Trophoblast cell (in vitro differentiated cells and primary cell): ENCODE results near the gene SOX6.

Experiments used
- DNase-seq, 2 donors: peaks; one replicate each; pipeline ENCODE4 v3.0.0-alpha.2; 2016
- H2AFZ ChIP-seq: 2 replicates; pipeline ENCODE4 v1.6.1; 2013; ENCODE audit warnings: low read length, moderate library complexity, mild to moderate bottlenecking; ENCODE audit not compliant: insufficient read depth, poor library complexity
- H2AK5ac ChIP-seq: 2 replicates; pipeline ENCODE4 v1.6.1; 2013; ENCODE audit warnings: mild to moderate bottlenecking, low read length
- H2BK120ac ChIP-seq: 2 replicates; pipeline ENCODE4 v1.6.1; 2013; ENCODE audit warnings: low read length, mild to moderate bottlenecking, moderate library complexity; ENCODE audit not compliant: insufficient read depth, poor library complexity
- H2BK12ac ChIP-seq: 2 replicates; pipeline ENCODE4 v1.6.1; 2013; ENCODE audit warnings: mild to moderate bottlenecking, low read length, moderate library complexity
- H2BK5ac ChIP-seq: 2 replicates; pipeline ENCODE4 v1.6.1; 2013; ENCODE audit warnings: low read length, low read depth, moderate library complexity, mild to moderate bottlenecking; ENCODE audit not compliant: poor library complexity
- H3K14ac ChIP-seq: 2 replicates; pipeline ENCODE4 v1.6.1; 2013; ENCODE audit warnings: mild to moderate bottlenecking, low read length
- H3K18ac ChIP-seq: 2 replicates; pipeline ENCODE4 v1.6.1; 2013; ENCODE audit warnings: mild to moderate bottlenecking, low read length
- H3K23ac ChIP-seq: 2 replicates; pipeline ENCODE4 v1.6.1; 2013; ENCODE audit warnings: low read length
- H3K27ac ChIP-seq: 2 replicates; pipeline ENCODE4 v1.5.1; 2013; ENCODE audit warnings: low read depth, mild to moderate bottlenecking, inconsistent platforms, low read length, moderate library complexity
- H3K27me3 ChIP-seq: 2 replicates; pipeline ENCODE4 v1.6.1; 2013; ENCODE audit warnings: inconsistent platforms, mild to moderate bottlenecking, low read length, moderate library complexity; ENCODE audit not compliant: insufficient read depth
- H3K36me3 ChIP-seq, 2 experiments: 1 replicate in 1 of 2; 2 replicates in 1 of 2; pipeline ENCODE4 v1.6.1; 2013; ENCODE audit warnings: low read length in 2 of 2, mild to moderate bottlenecking in 2 of 2, moderate library complexity in 1 of 2; ENCODE audit not compliant: insufficient read depth in 2 of 2, control insufficient read depth in 1 of 2
- H3K4ac ChIP-seq: 2 replicates; pipeline ENCODE4 v1.6.1; 2013; ENCODE audit warnings: low read depth, mild to moderate bottlenecking, low read length, moderate library complexity
- H3K4me1 ChIP-seq, 2 experiments: 1 replicate in 1 of 2; 2 replicates in 1 of 2; pipeline ENCODE4 v1.6.1; 2013; ENCODE audit warnings: low read length in 2 of 2, mild to moderate bottlenecking in 2 of 2, moderate library complexity in 1 of 2; ENCODE audit not compliant: insufficient read depth in 2 of 2, control insufficient read depth in 1 of 2
- H3K4me2 ChIP-seq: 2 replicates; pipeline ENCODE4 v1.6.1; 2013; ENCODE audit warnings: inconsistent platforms, mild to moderate bottlenecking, low read length, moderate library complexity
- H3K4me3 ChIP-seq: 2 replicates; pipeline ENCODE4 v1.5.1; 2013; ENCODE audit warnings: mild to moderate bottlenecking, low read depth, low read length, inconsistent platforms
- H3K79me1 ChIP-seq: one replicate; pipeline ENCODE4 v1.6.1; 2013; ENCODE audit warnings: low read length
- H3K79me2 ChIP-seq: 2 replicates; pipeline ENCODE4 v1.6.1; 2013; ENCODE audit warnings: low read length, mild to moderate bottlenecking; ENCODE audit not compliant: control insufficient read depth, insufficient read depth, poor library complexity
- H3K9ac ChIP-seq: 2 replicates; pipeline ENCODE4 v1.6.1; 2013; ENCODE audit warnings: mild to moderate bottlenecking, low read length
- H3K9me3 ChIP-seq: 2 replicates; pipeline ENCODE4 v1.6.1; 2013; ENCODE audit warnings: low read depth, mild to moderate bottlenecking, control low read depth, inconsistent platforms, low read length; ENCODE audit not compliant: insufficient read depth
- H4K12ac ChIP-seq: 2 replicates; pipeline ENCODE4 v1.6.1; 2013; ENCODE audit warnings: low read depth, mild to moderate bottlenecking, low read length, moderate library complexity
- H4K8ac ChIP-seq: 2 replicates; pipeline ENCODE4 v1.6.1; 2013; ENCODE audit warnings: low read depth, mild to moderate bottlenecking, low read length, moderate library complexity
- H4K91ac ChIP-seq: one replicate; pipeline ENCODE4 v1.6.1; 2013; ENCODE audit warnings: low read depth, mild to moderate bottlenecking, low read length, moderate library complexity
- WGBS: extraction: QIAGEN DNeasy Blood & Tissue Kit; methylation state at CpG from one replicate; pipeline ENCODE4 v1.1.7; 2013; ENCODE audit warnings: missing lambda C conversion rate; ENCODE audit not compliant: insufficient read length, insufficient coverage; ENCODE audit errors: extremely low coverage; 5-methylcytosine and 5-hydroxymethylcytosine counted together

SOX6 gene

GRCh38 chr11:16352707-16353106 is 3.6 kb downstream of the SOX6 start:
- Histone ChIP-seq H3K36me3 (no peaks in the 10 kb centered on the region), H4K12ac (no peak overlapping the region), H3K27me3 (no peaks in the 10 kb centered on the region), H2AK5ac (no peak overlapping the region), H3K27ac (no peak overlapping the region), H4K8ac (no peak overlapping the region), H2BK120ac (no peak overlapping the region), H2BK12ac (no peak overlapping the region), H3K18ac (no peak overlapping the region), H4K91ac (no peak overlapping the region), H3K79me2 (no peaks in the 10 kb centered on the region), H3K4me2 (no peak overlapping the region), H3K14ac (no peak overlapping the region), H3K4ac (no peak overlapping the region), H2AFZ (no peak overlapping the region), H3K4me1 (peaks cover 0 to 2% of the 10 kb centered on the region in 2 experiments), H3K9me3 (no peaks in the 10 kb centered on the region), H3K4me3 (no peak overlapping the region), H3K9ac (no peak overlapping the region), H2BK5ac (no peak overlapping the region), H3K79me1 (no peaks in the 10 kb centered on the region), H3K23ac (no peak overlapping the region)
- no peak for DNase-seq

- WGBS: no CpG with 5 or more reads among the region's 5 CpGs
Measured at GRCh38 chr11:16350125-16350524, 6.2 kb downstream of the SOX6 start.

DNA sequence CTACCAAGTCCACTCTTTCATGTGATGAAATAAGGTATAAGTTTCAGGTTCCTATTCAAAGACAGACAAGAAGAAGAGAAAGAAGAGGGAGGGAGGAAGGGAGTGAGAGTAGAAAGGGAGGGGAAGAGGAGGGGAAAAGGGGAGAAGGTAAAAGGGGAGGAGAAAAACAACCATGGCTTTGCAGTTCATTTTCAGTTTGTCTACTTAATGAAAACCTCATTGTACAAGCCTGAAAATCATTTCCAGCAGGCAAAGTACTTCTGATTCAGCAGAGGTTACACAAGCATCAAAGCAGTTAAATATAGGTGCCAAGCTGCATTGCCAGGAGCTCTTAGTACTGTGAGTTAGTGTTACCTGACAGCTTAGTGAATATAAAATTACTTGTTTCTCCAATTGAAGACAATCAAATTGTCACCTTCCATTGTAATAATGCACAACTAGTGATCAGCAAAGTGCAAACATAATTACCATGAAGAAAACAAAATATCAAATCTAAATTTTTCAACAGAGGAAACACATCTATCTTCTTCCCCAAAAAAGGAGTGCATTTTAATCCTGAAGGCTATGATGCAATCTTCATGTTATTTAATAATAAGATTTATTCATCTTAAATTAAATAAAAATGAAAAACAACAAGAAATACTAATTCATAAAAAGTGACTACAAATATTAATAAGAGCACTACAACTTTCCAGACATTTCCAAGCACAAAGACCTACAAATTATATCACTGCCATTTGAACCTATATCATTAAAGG is 8.2 kb downstream of the SOX6 start:
- Histone ChIP-seq H3K4me1 (no peaks in the 10 kb centered on the region), H4K12ac (no peak overlapping the region), H3K79me2 (no peaks in the 10 kb centered on the region)

More at GRCh38 chr11:16350125-16350524, 6.2 kb downstream of the SOX6 start:
- no peaks in the 10 kb centered on the region for H3K79me2 ChIP-seq
- no peak overlapping the region for H3K23ac ChIP-seq
- H2BK120ac ChIP-seq: no peak overlapping the region
- no peak overlapping the region for H2AFZ ChIP-seq
- no peaks in the 10 kb centered on the region for H3K36me3 ChIP-seq
- DNase-seq: no peak
- no peak overlapping the region for H3K14ac ChIP-seq
- H3K4me2 ChIP-seq: no peak overlapping the region
- no peak overlapping the region for H3K9ac ChIP-seq
- no peak overlapping the region for H3K27ac ChIP-seq
- no peak overlapping the region for H3K18ac ChIP-seq
- H3K4me1 ChIP-seq: no peaks in the 10 kb centered on the region
- H3K79me1 ChIP-seq: no peaks in the 10 kb centered on the region
- no peaks in the 10 kb centered on the region for H3K27me3 ChIP-seq
- H4K8ac ChIP-seq: no peak overlapping the region
- no peak overlapping the region for H2AK5ac ChIP-seq
- no peak overlapping the region for H3K4me3 ChIP-seq
- H3K9me3 ChIP-seq: no peaks in the 10 kb centered on the region
- H3K4ac ChIP-seq: no peak overlapping the region
- no peak overlapping the region for H2BK12ac ChIP-seq
- H4K91ac ChIP-seq: no peak overlapping the region
- no peak overlapping the region for H2BK5ac ChIP-seq
- no peak overlapping the region for H4K12ac ChIP-seq

GRCh38 chr11:16346975-16347374 is 9.4 kb downstream of the SOX6 start:
- Histone ChIP-seq H3K4me2 (no peak overlapping the region), H3K27me3 (no peaks in the 10 kb centered on the region), H4K8ac (no peak overlapping the region), H2BK120ac (no peak overlapping the region), H3K4me1 (no peaks in the 10 kb centered on the region), H3K23ac (no peak overlapping the region), H4K12ac (no peak overlapping the region), H4K91ac (no peak overlapping the region), H3K27ac (no peak overlapping the region), H2BK12ac (no peak overlapping the region), H2AK5ac (no peak overlapping the region), H3K36me3 (no peaks in the 10 kb centered on the region), H3K4ac (no peak overlapping the region), H3K9ac (no peak overlapping the region), H3K79me2 (no peaks in the 10 kb centered on the region), H3K9me3 (no peaks in the 10 kb centered on the region), H2AFZ (no peak overlapping the region), H2BK5ac (no peak overlapping the region), H3K14ac (no peak overlapping the region), H3K18ac (no peak overlapping the region), H3K79me1 (no peaks in the 10 kb centered on the region), H3K4me3 (no peak overlapping the region)
- no CpG with 5 or more reads among the region's 1 CpG for WGBS
- peak; percentile 1 to 16 for DNase-seq

More for the DNA sequence above, 8.2 kb downstream of the SOX6 start:
- no peak for DNase-seq
- Histone ChIP-seq H2AK5ac (no peak overlapping the region), H2BK120ac (no peak overlapping the region), H3K4ac (no peak overlapping the region), H2BK12ac (no peak overlapping the region), H3K27me3 (no peaks in the 10 kb centered on the region), H3K4me2 (no peak overlapping the region), H4K8ac (no peak overlapping the region), H3K18ac (no peak overlapping the region), H3K23ac (no peak overlapping the region), H4K91ac (no peak overlapping the region), H3K4me3 (no peak overlapping the region), H2AFZ (no peak overlapping the region), H3K14ac (no peak overlapping the region), H3K9ac (no peak overlapping the region), H3K9me3 (no peaks in the 10 kb centered on the region), H2BK5ac (no peak overlapping the region), H3K79me1 (no peaks in the 10 kb centered on the region), H3K27ac (no peak overlapping the region), H3K36me3 (no peaks in the 10 kb centered on the region)
